IMR-90 (cell line): Measurements from ENCODE around the gene FAM221A. TPM values are rescaled to one million over a fixed set of nuclear protein-coding genes. Genes with fewer than 3 reads are reported as not detected.
A peak's percentile ranks its signal among the peaks of the same experiment; 100 is the strongest.

Experiments
- ATAC-seq: fragments of 200-7000 bp; cut with Tn5 transposase; 2 replicates; pipeline ENCODE4 v1.9.1; 2020; ENCODE audit warnings: low read depth, mild to moderate bottlenecking, moderate library complexity
- BruUV-seq: library from RNA; stranded (reverse); fragments of 400-500 nt; replicated peaks from 2 replicates; lab custom pipeline; 2021; lab: Mats Ljungman, UMichigan
- CTCF ChIA-PET: fragments of 300-600 bp; formaldehyde crosslinking; extraction: SDS; loops from one replicate; lab custom pipeline; 2021; ENCODE audit warnings: antibody characterized with exemption; lab: Yijun Ruan, JAX
- POLR2A ChIA-PET: fragments of 300-600 bp; sonication (Branson Sonifier 250); formaldehyde crosslinking; loops from one replicate; lab custom pipeline; 2022; ENCODE audit warnings: antibody characterized with exemption; ENCODE audit not compliant: unreplicated experiment; lab: Charles Lee
- DNase-seq: peaks from one replicate; pipeline ENCODE4 v3.0.0; 2013
- H2AFZ ChIP-seq: replicated peaks from 2 replicates; pipeline ENCODE3; 2013; ENCODE audit warnings: low read length, mild to moderate bottlenecking; ENCODE audit not compliant: poor library complexity
- H2AK5ac ChIP-seq: 2 replicates; pipeline ENCODE4 v1.6.1; 2013; ENCODE audit warnings: low read depth, low read length, inconsistent platforms
- H2AK9ac ChIP-seq: replicated peaks from 2 replicates; pipeline ENCODE3; 2013; ENCODE audit warnings: mild to moderate bottlenecking, low read depth, low read length, moderate library complexity; ENCODE audit not compliant: poor library complexity
- H2BK120ac ChIP-seq: 2 replicates; pipeline ENCODE4 v1.6.1; 2013; ENCODE audit warnings: low read depth, low read length, inconsistent platforms
- H2BK15ac ChIP-seq: 3 replicates; pipeline ENCODE4 v1.6.1; 2013; ENCODE audit warnings: low read depth, low read length, inconsistent platforms
- H2BK20ac ChIP-seq: 2 replicates; pipeline ENCODE4 v1.6.1; 2013; ENCODE audit warnings: low read depth, mild to moderate bottlenecking, inconsistent platforms, low read length, moderate library complexity
- H2BK5ac ChIP-seq: 2 replicates; pipeline ENCODE4 v1.6.1; 2013; ENCODE audit warnings: mild to moderate bottlenecking, low read depth, low read length, inconsistent platforms; ENCODE audit not compliant: poor library complexity, severe bottlenecking
- H3K14ac ChIP-seq: replicated peaks from 2 replicates; pipeline ENCODE4 v1.6.1; 2013; ENCODE audit warnings: low read depth, low read length, inconsistent platforms
- H3K18ac ChIP-seq: 2 replicates; pipeline ENCODE4 v1.6.1; 2013; ENCODE audit warnings: low read depth, low read length, control low read depth
- H3K23ac ChIP-seq: 2 replicates; pipeline ENCODE4 v1.6.1; 2013; ENCODE audit warnings: low read depth, low read length, inconsistent platforms
- H3K27ac ChIP-seq: 2 replicates; pipeline ENCODE4 v1.5.1; 2013; ENCODE audit warnings: mild to moderate bottlenecking, control low read depth, low read length; ENCODE audit not compliant: insufficient read depth
- H3K27me3 ChIP-seq: 2 replicates; pipeline ENCODE4 v1.6.1; 2013; ENCODE audit warnings: low read length; ENCODE audit not compliant: control insufficient read depth, insufficient read depth
- H3K36me3 ChIP-seq: 2 replicates; pipeline ENCODE4 v1.6.1; 2013; ENCODE audit warnings: low read length, mixed read lengths; ENCODE audit not compliant: control insufficient read depth, insufficient read depth
- H3K4ac ChIP-seq: 2 replicates; pipeline ENCODE4 v1.6.1; 2013; ENCODE audit warnings: low read depth, low read length, inconsistent platforms
- H3K4me1 ChIP-seq: 2 replicates; pipeline ENCODE4 v1.6.1; 2013; ENCODE audit warnings: low read length, mixed read lengths; ENCODE audit not compliant: control insufficient read depth, insufficient read depth
- H3K4me2 ChIP-seq: 2 replicates; pipeline ENCODE4 v1.6.1; 2013; ENCODE audit warnings: low read depth, mild to moderate bottlenecking, control low read depth, low read length, moderate library complexity
- H3K4me3 ChIP-seq: 2 replicates; pipeline ENCODE4 v1.5.1; 2013; ENCODE audit warnings: low read depth, mild to moderate bottlenecking, control low read depth, low read length, moderate library complexity; ENCODE audit not compliant: insufficient read depth
- H3K56ac ChIP-seq: 2 replicates; pipeline ENCODE4 v1.6.1; 2013; ENCODE audit warnings: low read length, inconsistent platforms; ENCODE audit not compliant: insufficient read depth; ENCODE audit errors: extremely low read depth
- H3K79me1 ChIP-seq, 2 experiments: 2 replicates each; pipeline ENCODE4 v1.6.1; 2013; ENCODE audit warnings: low read length in 2 of 2, inconsistent platforms in 1 of 2, low read depth in 1 of 2
- H3K9ac ChIP-seq: 2 replicates; pipeline ENCODE4 v1.6.1; 2013; ENCODE audit warnings: low read depth, low read length, control low read depth
- H3K9me1 ChIP-seq: 2 replicates; pipeline ENCODE4 v1.6.1; 2013; ENCODE audit warnings: low read length, inconsistent platforms; ENCODE audit not compliant: insufficient read depth
- H3K9me3 ChIP-seq: 2 replicates; pipeline ENCODE4 v1.6.1; 2013; ENCODE audit warnings: low read length; ENCODE audit not compliant: control insufficient read depth, insufficient read depth
- H4K20me1 ChIP-seq: 2 replicates; pipeline ENCODE4 v1.6.1; 2013; ENCODE audit warnings: low read length, inconsistent platforms; ENCODE audit not compliant: insufficient read depth
- H4K5ac ChIP-seq: 2 replicates; pipeline ENCODE4 v1.6.1; 2013; ENCODE audit warnings: mild to moderate bottlenecking, low read depth, low read length, control low read depth
- H4K8ac ChIP-seq, 2 experiments: 2 replicates each; pipeline ENCODE4 v1.6.1; 2013; ENCODE audit warnings: low read depth in 2 of 2, low read length in 2 of 2, control low read depth in 1 of 2, inconsistent platforms in 1 of 2
- H4K91ac ChIP-seq: 2 replicates; pipeline ENCODE4 v1.6.1; 2013; ENCODE audit warnings: low read depth, low read length, inconsistent platforms; ENCODE audit not compliant: insufficient read depth
- BHLHE40 ChIP-seq: fragments of 150-350 bp; IDR thresholded peaks from 2 replicates; pipeline ENCODE4 v1.6.1; 2016; ENCODE audit warnings: mild to moderate bottlenecking, low read depth, low read length
- CTCF ChIP-seq: conservative IDR thresholded peaks from 2 replicates; pipeline ENCODE4 v1.5.1; 2012; ENCODE audit warnings: mild to moderate bottlenecking, low read depth, low read length, improper control_type of control experiment
- ELK1 ChIP-seq: fragments of 150-350 bp; IDR thresholded peaks from 2 replicates; pipeline ENCODE4 v1.6.1; 2016; ENCODE audit warnings: low read depth, mild to moderate bottlenecking, low read length, moderate library complexity, borderline replicate concordance
- FOS ChIP-seq: fragments of 150-350 bp; IDR thresholded peaks from 2 replicates; pipeline ENCODE4 v1.6.1; 2016; ENCODE audit warnings: low read depth, low read length
- MAZ ChIP-seq: IDR thresholded peaks from 2 replicates; pipeline ENCODE4 v1.6.1; 2012; ENCODE audit warnings: low read depth, mild to moderate bottlenecking, low read length, improper control_type of control experiment, moderate library complexity, borderline replicate concordance
- NFE2L2 ChIP-seq: fragments of 150-350 bp; IDR thresholded peaks from 2 replicates; pipeline ENCODE4 v1.6.1; 2016; ENCODE audit warnings: low read depth, mild to moderate bottlenecking, low read length
- POLR2A ChIP-seq: IDR thresholded peaks from 2 replicates; pipeline ENCODE4 v1.6.1; 2012; ENCODE audit warnings: mild to moderate bottlenecking, low read depth, low read length
- RAD21 ChIP-seq: IDR thresholded peaks from 2 replicates; pipeline ENCODE4 v1.6.1; 2012; ENCODE audit warnings: low read length, improper control_type of control experiment
- RCOR1 ChIP-seq: IDR thresholded peaks from 2 replicates; pipeline ENCODE4 v1.6.1; 2012; ENCODE audit warnings: mild to moderate bottlenecking, low read length, improper control_type of control experiment; ENCODE audit not compliant: insufficient replicate concordance
- SMC3 ChIP-seq: fragments of 150-350 bp; IDR thresholded peaks from 2 replicates; pipeline ENCODE4 v1.6.1; 2016; ENCODE audit warnings: low read depth, mild to moderate bottlenecking, antibody characterized with exemption, low read length, moderate library complexity
- WGBS, 2 experiments: methylation state at CpG; one replicate each; pipeline versions ENCODE4 v1.1.5 to v1.1.7; 2013; ENCODE audit warnings: missing lambda C conversion rate in 2 of 2; ENCODE audit not compliant: insufficient read length in 1 of 2; ENCODE audit errors: extremely low coverage in 2 of 2; 5-methylcytosine and 5-hydroxymethylcytosine counted together
- dilution Hi-C: fragments of 300-500 bp; cut with HindIII; formaldehyde crosslinking; loops from one replicate; pipeline ENCODE4 v1.14.3; 2018; ENCODE audit warnings: low sequenced_read_pairs; ENCODE audit not compliant: unreplicated experiment
- in situ Hi-C: fragments of 300-500 bp; cut with MboI; formaldehyde crosslinking; loops from 3 replicates; pipeline ENCODE4 v1.14.3; 2019; ENCODE audit warnings: low sequenced_read_pairs, inconsistent platforms, mixed read lengths
- intact Hi-C: fragments of 100-400 bp; cut with micrococcal nuclease; formaldehyde crosslinking; loops from 2 replicates; pipeline ENCODE4 v1.10.0; 2022
- polyA plus RNA-seq, 3 experiments: library from polyadenylated mRNA; depleted of rRNA; stranded (reverse); fragments of >200 nt; gene quantifications; 2 replicates each; pipeline ENCODE4 v1.2.3, GENCODE V29; 2012; ENCODE audit warnings: low replicate concordance in 1 of 3
- total RNA-seq: library from RNA; depleted of rRNA; stranded (reverse); fragments of >200 nt; gene quantifications from 2 replicates; pipeline ENCODE4 v1.2.3, GENCODE V29; 2012

FAM221A gene
- total and polyA plus RNA-seq, 2 of the 4 experiments (the other 2 are of a cell fraction), result 1.1 to 2.1 TPM

GRCh38 chr7:23654508-23654907 lies 25.5 kb upstream of the FAM221A start:
- H3K36me3 ChIP-seq, result no peaks in the 10 kb centered on the region
- H2BK15ac ChIP-seq, result no peak overlapping the region
- no peak overlapping the region for H3K4me3 ChIP-seq
- H2BK120ac ChIP-seq, result no peak overlapping the region
- POLR2A ChIA-PET, result no interaction called here
- ATAC-seq (no peak), DNase-seq (peak; percentile 31)
- no peak overlapping the region for H4K8ac ChIP-seq
- no peaks in the 10 kb centered on the region for H3K27me3 ChIP-seq
- H2AK9ac ChIP-seq, result no peak overlapping the region
- no peak overlapping the region for H2AFZ ChIP-seq
- TF ChIP-seq CTCF, result peak; percentile 41
- peak; percentile 25; the same call in 1 of the 2 replicates for TF ChIP-seq SMC3
- no peak for TF ChIP-seq FOS
- no peak for TF ChIP-seq BHLHE40
- TF ChIP-seq RAD21, result peak; percentile 63
- TF ChIP-seq NFE2L2, result no peak
- TF ChIP-seq RCOR1, result no peak
- TF ChIP-seq MAZ, result no peak
- TF ChIP-seq POLR2A, result no peak
- TF ChIP-seq ELK1, result no peak
- in situ Hi-C loops (no loop called here), intact Hi-C loops (loop anchor here (5.0 kb wide), 1 partner anchor 58 kb away; the partner anchor contains the start of gene STK31), dilution Hi-C loops (no loop called here)
- CTCF ChIA-PET, result no interaction called here
- no peaks in the 10 kb centered on the region for H3K4me1 ChIP-seq
- H3K4me2 ChIP-seq, result no peak overlapping the region
- H2AK5ac ChIP-seq, result no peak overlapping the region
- no peak overlapping the region for H3K56ac ChIP-seq
- H3K4ac ChIP-seq, result no peak overlapping the region
- no CpG with 5 or more reads among the region's 1 CpG for WGBS, 2 experiments
- peaks cover 14% of the 10 kb centered on the region for H3K9me3 ChIP-seq
- H4K91ac ChIP-seq, result no peak overlapping the region
- H3K27ac ChIP-seq, result no peak overlapping the region
- H3K14ac ChIP-seq, result no peak overlapping the region
- H2BK5ac ChIP-seq, result no peak overlapping the region
- H4K20me1 ChIP-seq, result no peaks in the 10 kb centered on the region
- no peak overlapping the region for H3K9ac ChIP-seq
- H3K23ac ChIP-seq, result no peak overlapping the region
- H4K5ac ChIP-seq, result no peak overlapping the region
- H3K79me1 ChIP-seq, result no peaks in the 10 kb centered on the region
- no peak overlapping the region for H3K18ac ChIP-seq
- no TSS peak for BruUV-seq
- no peak overlapping the region for H2BK20ac ChIP-seq
- H3K9me1 ChIP-seq, result no peaks in the 10 kb centered on the region
